Epithelial cell of proximal tubule (primary cell): ENCODE results near the gene ABTB2. TPM values are rescaled to one million over a fixed set of nuclear protein-coding genes. Genes with fewer than 3 reads are reported as not detected.

ENCODE experiments used
- DNase-seq: peaks from one replicate; pipeline ENCODE4 v3.0.0-alpha.2; 2011; ENCODE audit warnings: low read depth
- H3K4me3 ChIP-seq: 2 replicates; pipeline ENCODE4 v1.5.1; 2011; ENCODE audit warnings: low read depth, mild to moderate bottlenecking, low read length
- total RNA-seq: library from RNA; depleted of rRNA; stranded (reverse); fragments of >200 nt; gene quantifications from 2 replicates; pipeline ENCODE4 v1.2.3, GENCODE V29; 2015
- TF ChIP-seq, protein P1 (sequence below): conservative IDR thresholded peaks from 2 replicates; pipeline ENCODE4 v1.5.1; 2012; ENCODE audit warnings: low read depth, mild to moderate bottlenecking, low read length

Gene ABTB2
- total RNA-seq, 1 donor from 2014 or later, result 17.6 TPM

DNA sequence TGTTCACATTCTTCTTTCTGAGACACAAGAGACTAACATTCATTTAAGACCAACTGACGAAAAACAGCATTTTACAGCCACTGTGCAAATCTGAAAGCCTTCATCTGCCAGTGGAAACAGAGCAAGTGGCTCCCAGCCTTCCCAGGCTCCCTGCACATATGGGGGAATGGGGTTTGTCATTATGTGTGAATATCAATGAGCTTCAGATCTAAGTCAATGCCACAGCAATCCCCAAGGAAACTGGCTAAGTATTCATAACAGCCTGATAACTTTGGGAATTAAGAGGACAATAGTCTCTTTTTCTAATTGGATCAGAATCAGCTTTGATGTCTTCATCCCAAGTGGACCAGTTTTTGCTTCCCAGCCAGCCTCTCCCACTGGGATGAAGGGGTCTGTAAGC lies 66.9 kb downstream of the ABTB2 start:
- TF ChIP-seq, protein P1, sequence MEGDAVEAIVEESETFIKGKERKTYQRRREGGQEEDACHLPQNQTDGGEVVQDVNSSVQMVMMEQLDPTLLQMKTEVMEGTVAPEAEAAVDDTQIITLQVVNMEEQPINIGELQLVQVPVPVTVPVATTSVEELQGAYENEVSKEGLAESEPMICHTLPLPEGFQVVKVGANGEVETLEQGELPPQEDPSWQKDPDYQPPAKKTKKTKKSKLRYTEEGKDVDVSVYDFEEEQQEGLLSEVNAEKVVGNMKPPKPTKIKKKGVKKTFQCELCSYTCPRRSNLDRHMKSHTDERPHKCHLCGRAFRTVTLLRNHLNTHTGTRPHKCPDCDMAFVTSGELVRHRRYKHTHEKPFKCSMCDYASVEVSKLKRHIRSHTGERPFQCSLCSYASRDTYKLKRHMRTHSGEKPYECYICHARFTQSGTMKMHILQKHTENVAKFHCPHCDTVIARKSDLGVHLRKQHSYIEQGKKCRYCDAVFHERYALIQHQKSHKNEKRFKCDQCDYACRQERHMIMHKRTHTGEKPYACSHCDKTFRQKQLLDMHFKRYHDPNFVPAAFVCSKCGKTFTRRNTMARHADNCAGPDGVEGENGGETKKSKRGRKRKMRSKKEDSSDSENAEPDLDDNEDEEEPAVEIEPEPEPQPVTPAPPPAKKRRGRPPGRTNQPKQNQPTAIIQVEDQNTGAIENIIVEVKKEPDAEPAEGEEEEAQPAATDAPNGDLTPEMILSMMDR, result no peak
- no peak overlapping the region for H3K4me3 ChIP-seq
- no peak for DNase-seq

DNA sequence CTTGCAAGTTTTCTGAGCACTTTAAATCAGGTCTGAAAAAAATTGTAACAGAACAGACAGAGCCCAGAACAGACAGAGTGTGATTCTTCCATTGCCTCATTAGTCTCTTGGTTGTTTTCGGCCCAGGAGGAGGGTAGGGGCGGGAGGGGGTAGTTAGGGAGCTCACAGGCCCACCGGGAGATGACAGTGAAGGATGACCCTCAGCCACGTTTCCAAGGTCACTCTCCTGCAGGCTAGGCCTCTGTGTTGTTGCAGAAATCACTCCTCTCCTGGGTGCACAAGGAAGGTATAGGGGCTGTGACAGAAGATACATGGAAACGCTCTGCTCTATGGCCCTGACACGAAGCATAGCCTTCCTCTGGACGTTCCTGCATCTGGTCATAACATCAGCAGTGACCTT lies 69.3 kb downstream of the ABTB2 start:
- H3K4me3 ChIP-seq, result no peak overlapping the region
- TF ChIP-seq, protein P1, result no peak
- no peak for DNase-seq

DNA sequence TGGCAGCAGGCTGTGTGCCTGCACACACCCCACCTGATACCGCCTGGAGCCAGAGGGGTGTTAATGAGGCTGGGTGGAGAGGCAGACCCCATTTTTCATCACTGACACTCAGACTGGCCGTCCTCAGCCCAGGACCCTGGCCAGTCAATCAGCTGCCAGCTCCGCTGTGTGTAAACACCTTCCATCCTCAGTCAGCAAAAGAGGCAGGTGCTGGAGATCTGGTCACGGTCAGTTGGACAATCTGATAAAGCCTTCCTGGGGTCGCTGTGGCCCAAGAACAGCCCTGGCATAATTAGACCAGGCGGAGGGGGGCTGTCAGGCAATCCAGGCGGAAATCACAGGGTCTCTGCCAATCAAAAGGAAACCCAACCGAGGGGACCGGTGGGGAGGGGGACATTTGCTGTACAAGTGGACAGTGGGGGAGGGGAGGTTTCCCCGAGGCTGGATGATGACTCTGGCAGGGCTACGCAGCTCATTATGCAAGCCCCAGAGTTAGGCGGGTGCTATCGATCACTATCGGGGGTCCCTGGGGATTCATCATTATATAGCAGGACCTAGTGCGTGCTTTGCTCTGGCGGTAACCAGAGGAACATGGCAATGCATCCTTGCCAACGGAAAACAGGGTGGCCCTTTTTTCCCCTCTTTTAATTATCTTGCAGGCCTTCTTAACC lies 72.9 kb downstream of the ABTB2 start:
- DNase-seq, result no peak
- H3K4me3 ChIP-seq, result no peak overlapping the region
- TF ChIP-seq, protein P1, result no peak

DNA sequence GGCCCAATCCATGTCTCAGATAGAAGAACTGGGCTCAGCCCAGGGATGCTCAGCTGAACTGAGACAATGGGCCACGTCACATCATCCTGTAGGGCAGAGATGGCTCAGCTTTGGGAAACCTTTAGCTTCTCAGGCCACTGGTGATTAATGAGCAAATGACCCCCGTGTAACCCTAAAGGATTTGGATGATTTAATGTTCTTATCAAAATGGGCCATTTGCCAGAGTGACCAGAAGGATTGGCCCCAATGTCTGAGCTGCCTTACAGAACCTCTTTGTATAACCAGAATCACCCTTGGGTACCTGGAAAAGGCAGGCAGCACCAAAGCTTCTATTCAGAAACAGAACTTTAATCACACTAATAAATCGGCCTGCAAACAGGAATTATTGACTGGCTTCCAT lies 73.7 kb downstream of the ABTB2 start:
- no peak for DNase-seq
- H3K4me3 ChIP-seq, result no peak overlapping the region
- TF ChIP-seq, protein P1, result no peak

DNA sequence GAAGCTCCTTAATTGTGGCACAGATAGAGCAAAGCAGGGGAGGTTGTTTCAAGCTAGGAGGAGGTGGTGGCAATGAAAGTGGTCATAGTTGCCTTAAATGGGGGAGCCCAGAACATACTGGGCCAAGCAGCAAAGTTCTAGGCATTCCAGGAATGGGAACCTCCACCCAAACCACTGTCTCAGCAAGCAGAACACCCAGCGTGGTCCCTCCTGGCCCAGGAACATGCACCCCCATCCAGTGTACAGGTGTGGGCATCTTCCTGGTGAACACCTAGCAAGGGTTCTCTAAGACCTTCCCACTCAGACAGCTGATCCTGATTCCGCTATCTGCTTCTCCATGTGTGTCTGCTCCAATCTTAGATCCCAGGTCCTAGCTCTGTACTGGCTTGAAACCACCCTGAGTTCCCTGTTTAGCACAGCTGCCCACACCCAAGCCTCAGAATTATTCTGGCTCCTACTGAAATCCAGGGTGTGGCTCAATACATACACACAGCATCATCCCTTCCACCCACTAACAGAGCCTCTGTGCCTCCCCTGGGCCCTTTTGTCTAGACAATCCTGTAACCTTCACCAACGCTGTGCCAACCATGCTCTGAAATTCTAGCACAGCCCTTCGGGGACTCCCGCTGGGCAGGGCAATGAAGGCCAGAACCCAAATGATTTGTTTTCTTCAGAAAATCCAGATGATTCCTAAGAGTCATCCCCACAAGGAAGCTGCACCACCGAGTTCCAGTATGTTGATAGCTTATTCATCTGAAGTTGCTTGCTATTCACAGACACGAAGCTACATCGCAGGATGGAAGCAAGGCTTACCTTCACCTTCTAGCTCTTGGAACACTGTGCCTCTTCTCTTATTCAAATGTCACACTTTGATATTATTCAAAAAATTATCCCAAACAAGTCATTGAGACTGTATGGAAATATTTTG lies 76.6 kb downstream of the ABTB2 start:
- no peak for DNase-seq

DNA sequence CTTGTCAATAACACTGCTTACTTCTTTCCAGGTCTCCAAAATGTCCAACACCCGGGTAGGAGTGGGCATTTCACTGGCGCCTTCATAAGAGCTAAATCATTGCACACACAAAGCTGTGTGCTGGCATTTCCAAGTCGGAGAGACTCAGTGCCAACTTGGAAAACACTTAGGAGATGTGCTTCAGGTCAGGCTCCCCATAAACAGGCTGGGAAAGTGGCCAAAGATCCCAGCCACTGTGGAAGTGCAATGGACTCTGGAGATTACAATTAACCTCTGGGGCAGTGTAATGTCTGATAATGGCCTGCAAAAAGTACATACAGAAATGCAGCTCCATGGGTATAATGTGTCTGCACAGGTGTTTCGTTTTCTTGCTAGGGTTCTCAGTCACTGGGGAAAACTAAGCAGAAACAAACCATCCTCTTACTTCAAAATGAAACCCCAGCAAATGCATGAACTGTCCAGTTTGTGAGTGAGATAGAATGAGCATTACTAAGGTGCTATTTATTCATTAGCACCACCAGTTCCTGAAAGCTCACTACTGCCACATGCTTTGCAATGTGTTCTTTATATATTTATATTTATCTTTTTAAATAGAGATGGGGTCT lies 79.0 kb downstream of the ABTB2 start:
- no peak overlapping the region for H3K4me3 ChIP-seq
- TF ChIP-seq, protein P1, result no peak
- no peak for DNase-seq

More for the DNA sequence above, 76.6 kb downstream of the ABTB2 start:
- H3K4me3 ChIP-seq, result no peak overlapping the region
- TF ChIP-seq, protein P1, result no peak
